ENCODE data around the gene GGT6.

GGT6 gene

DNA sequence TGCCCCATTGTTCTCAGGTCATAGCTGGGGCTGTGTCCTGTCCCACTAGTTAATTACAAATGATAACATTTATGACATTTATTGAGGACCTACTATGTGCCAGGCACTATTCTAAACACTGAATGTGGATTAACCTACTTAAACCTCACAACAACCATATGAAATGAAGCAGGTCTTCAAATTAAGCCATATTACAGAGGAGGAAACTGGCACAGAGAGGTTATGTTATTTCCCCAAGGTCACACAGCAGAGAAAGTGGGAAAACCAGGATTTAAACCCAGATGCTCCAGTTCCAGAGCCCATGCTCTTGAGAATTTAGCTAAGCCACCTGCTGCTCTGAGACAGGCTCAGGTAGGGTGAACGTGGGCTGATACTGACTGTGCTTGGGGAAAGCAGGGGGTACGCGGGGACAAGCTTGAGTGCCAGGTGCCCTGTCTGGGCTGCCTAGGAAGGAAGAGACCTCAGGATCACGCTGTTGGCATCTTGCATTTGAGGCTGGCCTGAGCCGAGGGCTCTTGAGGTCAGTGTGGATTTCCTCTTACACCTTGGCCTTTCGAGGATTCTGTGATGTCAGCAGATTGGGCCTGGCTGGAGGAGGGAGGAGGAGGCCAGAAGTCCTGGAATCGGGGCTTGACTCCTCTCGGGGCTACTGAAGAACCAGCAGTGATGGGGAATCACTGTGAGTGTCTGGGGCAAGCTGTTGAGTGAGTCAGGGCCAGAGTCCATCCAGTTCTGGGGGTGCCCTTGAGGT, 52.8 kb downstream of the GGT6 start:
- TF ChIP-seq, protein P1, sequence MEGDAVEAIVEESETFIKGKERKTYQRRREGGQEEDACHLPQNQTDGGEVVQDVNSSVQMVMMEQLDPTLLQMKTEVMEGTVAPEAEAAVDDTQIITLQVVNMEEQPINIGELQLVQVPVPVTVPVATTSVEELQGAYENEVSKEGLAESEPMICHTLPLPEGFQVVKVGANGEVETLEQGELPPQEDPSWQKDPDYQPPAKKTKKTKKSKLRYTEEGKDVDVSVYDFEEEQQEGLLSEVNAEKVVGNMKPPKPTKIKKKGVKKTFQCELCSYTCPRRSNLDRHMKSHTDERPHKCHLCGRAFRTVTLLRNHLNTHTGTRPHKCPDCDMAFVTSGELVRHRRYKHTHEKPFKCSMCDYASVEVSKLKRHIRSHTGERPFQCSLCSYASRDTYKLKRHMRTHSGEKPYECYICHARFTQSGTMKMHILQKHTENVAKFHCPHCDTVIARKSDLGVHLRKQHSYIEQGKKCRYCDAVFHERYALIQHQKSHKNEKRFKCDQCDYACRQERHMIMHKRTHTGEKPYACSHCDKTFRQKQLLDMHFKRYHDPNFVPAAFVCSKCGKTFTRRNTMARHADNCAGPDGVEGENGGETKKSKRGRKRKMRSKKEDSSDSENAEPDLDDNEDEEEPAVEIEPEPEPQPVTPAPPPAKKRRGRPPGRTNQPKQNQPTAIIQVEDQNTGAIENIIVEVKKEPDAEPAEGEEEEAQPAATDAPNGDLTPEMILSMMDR (IDR thresholded peaks at IDR 0.05; ENCODE audit: low read depth, low read length), result no peak

More for the DNA sequence above, 52.8 kb downstream of the GGT6 start:
- no peak overlapping the region for H3K4me3 ChIP-seq (ENCODE audit: low read depth, low read length)
